T-helper 1 cell treated with Interleukin-12 subunit alpha and Interleukin-12 subunit beta and Interleukin-4 antibody, amounts not matched to agents 30 ng/mL and 1 ng/mL, for 36 hours (primary cell): ENCODE measurements around the gene MIGA1. TPM values are rescaled to one million over a fixed set of nuclear protein-coding genes. Genes with fewer than 3 reads are reported as not detected.
"Not testable (repeated sequence)": the region's sequence is repeated elsewhere in the genome, so short reads cannot be mapped to it uniquely, and the experiment has no call there.

ENCODE experiments used
- intact Hi-C: fragments of 100-400 bp; cut with micrococcal nuclease; formaldehyde crosslinking; loops from one replicate; pipeline ENCODE4 v1.15.1; 2024
- total RNA-seq: library from RNA; stranded (reverse); gene quantifications from 2 replicates; pipeline ENCODE4 v1.2.3, GENCODE V29; 2022

Gene MIGA1
- total RNA-seq, 1 donor from 2014 or later: 11.8 TPM

DNA sequence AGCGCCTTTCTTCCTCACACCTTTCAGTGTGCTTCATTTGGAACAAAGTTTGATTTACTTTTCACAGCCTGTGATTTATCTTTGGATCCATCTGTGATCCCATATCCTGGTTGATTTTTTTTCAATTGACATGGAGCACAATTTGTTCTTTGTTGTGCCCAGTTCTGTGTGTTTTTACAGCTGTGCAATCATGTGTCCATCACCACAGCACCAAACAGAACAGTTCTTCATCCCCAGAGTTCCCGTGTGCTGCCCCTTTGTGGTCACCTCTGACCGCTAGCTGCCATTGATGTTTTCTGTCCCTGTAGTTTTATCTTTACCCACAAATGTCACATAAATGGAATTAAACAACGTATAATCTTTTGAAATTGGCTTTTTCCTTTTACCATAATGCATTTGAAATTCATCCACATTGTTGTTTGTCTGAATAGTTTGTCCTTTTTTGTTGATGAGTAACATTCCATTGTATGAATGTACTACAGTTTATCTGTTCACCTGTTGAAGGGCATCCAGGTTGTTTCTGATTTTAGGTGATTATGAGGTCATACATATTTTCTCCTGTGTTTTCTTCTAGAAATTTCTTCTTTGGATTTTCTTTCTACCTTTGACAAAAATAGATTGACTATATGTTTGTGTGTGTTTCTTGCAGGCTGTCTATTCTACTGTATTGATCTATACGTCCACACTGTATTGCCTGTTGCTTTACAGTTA lies 17.4 kb downstream of the MIGA1 start:
- intact Hi-C loops: no loop called here

DNA sequence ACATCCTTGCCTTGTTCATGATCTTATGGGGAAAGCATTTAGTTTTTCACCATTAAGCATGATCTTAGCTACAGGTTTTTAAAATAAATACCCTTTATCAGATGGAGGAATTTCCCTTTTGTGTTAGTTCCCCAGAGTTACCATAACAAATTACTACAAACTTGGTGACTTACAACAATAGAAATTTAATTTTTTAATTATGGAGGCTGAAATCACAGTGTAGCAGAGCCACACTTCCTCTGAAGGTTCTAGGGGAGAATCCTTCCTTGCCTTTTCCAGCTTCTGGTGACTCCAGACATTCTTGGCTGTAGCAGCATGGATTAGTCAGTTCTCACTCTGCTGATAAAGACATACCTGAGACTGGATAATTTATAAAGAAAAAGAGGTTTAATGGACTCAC lies 18.5 kb downstream of the MIGA1 start:
- intact Hi-C loops: loop anchor here (1.0 kb wide), 1 partner anchor 40 kb away; no protein-coding TSS in a partner anchor

DNA sequence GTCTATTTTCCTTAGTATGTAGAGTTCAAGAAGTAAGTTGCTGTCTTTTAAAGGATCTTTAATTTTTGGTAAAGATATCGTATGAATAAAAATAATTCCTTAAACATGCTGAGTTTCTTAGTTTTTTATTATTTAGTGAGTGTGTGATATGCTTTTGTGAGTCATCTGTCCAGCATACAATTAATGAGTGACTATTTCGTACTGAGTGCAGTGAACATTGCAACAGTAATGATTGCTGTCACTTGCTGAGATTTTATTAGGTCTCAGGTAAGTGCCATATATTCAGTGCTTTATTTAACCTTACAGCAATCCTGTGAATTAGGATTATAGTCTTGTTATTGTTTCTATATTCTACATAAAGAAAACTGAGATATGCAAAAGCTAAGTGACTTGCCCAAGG lies 22.6 kb downstream of the MIGA1 start:
- intact Hi-C loops: no loop called here

DNA sequence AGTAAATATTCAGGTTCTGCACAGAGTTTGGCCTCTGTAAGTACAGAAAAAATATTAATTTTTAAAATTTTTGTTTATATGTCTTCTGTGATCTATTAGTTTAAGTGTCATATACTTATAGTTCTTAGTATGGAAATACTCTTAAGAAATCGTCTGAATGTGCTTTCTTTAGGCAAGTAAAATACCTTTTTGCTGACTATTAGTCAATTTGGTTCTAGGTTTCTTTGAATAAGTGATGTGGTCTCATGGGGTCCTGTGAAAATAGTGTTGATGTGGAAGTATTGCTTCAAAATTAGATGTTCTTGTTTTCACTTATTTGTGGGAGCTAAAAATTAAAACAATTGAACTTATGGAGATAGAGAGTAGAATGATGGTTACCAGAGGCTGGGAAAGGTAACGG lies 23.9 kb downstream of the MIGA1 start:
- intact Hi-C loops: no loop called here

DNA sequence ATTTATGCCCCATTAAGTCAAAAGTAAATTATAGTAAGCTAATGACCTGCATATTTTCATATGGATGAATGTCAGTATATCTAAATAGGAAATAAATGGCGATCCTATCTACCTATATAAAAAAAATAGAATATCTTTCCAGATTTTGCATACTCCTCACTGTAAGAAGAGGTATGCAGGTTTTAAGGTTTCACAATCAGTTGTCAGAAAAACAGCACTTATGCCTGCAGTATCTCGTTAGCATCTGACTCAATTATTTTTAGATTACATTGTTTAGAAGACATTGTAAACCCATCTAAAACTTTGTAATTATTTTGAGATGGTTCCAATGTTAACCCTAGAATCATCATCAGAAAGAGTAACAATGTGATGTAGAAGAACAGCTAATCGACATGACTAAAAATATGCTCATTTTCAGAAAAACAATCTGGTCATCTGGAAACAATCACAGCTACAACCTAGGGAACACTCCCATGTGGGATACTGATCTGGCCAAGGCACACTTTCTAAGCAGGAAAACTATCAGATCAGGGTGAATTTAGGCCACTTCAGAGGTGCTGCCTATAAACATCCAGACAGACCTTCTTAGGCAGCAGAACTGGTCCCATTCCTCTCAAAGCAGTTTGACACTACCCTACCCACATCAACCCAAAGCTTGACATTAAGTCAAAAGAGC lies 30.5 kb downstream of the MIGA1 start:
- intact Hi-C loops: not testable (repeated sequence)

DNA sequence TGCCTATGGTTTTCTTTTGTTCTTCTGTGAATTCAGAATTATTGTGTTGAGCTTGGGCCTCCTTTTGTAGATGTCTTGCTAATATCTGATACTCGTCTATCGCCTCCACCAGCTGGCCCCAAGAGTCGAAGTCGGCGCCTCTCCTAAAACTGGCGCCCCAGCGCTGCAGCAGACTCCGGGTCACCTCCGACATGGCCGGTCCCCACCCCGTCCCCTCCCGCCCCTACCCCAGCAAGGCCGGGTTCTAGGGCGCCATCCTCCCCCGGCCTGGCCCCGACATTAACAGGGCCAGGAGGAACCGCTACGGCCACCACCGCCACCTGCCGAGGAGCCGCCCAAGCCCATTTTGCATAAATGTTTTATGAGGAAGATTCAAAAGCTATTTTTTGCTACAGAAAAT lies 32.1 kb downstream of the MIGA1 start:
- intact Hi-C loops: not testable (repeated sequence)

DNA sequence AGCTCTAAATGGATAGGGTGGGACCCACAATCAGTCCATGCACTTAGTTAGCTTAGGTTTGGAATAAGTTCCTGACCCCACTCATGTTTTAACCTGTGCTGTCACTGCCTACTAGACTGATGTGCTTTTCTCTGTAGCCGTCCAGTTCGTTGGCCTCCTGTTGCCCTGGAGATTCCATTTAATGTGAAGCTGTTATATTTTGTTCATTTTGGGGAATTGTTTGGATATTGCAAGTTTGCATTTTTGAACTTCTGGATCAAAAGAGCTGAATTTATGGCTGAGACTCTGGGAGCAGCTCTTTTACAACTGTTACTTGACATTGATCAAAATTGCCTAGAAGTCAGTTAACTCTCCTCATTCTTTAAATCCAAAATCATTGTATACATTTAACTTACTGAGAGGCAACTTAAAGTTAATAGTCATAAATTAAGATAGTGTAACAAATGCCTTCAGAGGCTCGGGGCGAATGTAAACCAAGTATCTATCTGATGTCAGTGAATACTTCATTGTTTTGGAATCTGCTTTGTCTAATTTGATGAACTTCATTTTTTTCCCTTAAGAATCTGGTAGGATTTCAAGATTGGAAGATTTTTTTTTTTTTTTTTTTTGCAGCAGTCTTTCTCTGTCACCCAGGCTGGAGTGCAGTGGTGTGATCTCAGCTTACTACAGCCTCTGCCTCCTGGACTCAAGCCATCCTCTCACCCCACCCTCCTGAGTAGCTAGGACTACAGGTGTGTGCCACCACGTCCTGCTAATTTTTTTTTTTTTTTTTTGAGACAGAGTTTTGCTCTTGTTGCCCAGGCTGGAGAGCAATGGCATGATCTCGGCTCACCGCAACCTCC lies 38.1 kb downstream of the MIGA1 start:
- intact Hi-C loops: no loop called here

DNA sequence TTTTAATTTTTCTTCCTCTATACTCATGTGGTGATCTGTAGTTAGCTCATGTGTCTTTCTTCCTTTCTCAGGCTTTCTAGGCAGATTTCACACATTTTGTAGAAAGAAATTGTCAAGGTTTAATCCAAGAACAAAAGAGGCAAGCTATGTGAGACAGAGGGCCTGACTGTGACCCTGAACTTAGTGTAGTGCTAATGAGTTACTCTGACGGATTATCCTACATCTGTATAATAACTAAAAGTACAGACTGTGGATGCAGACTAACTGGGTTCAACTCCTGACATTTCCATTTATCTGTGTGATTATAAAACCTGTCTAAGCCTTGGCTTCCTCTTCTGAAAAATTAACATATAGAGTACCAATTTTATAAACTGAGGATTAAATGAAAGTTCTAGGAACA lies 40.7 kb downstream of the MIGA1 start:
- intact Hi-C loops: no loop called here

DNA sequence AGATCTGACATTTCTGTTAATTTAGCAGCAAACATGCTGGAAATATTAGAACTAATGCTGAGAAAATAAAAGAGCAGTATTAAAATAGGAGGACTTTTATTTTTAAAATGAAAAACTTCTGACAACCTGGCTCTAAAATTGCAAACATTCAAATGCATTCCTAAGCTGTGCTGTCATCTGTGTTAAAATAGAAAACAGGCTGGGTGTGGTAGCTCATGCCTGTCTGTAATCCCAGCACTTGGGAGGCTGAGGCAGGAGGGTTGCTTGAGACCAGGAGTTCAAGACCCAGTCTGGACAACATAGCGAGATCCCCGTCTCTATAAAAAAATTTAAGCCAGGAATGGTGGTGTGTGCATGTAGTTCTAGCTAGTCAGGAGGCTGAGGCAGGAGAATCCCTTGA lies 44.6 kb downstream of the MIGA1 start:
- intact Hi-C loops: no loop called here

DNA sequence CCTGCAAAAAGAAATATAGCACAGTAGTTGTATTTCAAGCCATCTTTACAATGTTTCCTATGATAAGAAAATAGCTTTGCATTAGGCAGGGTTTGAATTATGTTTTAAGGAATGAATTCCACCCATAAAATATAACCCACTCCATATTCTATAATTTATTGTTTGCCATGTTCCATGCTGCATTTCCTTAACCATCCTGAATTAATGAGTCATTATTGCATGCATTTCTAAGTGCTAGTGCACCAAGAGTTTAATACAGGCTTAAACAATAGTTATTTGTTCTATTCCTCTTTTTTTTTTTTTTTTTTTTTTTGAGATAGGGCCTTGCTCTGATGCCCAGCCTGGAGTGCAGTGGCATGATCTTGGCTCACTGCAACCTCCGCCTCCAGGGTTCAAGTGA lies 45.2 kb downstream of the MIGA1 start:
- intact Hi-C loops: loop anchor here (1.0 kb wide), 1 partner anchor 290 kb away; no protein-coding TSS in a partner anchor

DNA sequence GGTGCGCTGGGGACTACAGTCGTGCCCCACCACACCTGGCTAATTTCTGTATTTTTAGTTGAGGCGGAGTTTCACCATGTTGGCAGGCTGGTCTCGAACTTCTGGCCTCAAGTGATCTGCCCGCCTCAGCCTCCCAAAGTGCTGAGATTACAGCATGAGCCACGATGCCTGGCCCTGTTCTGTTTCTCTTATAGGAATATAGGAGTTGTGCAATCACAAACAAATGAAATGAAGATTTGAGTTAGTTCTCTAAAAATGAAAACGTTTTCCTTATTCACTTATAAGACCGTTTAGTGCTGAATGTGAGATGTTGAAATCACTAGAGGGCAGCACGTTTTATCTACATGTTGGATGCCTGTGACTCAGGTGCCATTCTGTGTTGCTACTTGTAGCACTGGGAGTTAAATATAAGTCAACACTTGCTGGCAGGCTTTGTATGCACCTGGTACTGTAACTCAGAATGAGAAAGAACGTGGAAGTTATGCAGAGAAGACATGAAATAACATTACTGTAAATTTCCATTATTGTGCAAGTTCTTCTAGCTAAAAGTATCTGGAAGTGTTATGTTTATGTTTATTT lies 45.8 kb downstream of the MIGA1 start:
- intact Hi-C loops: loop anchor here (1.0 kb wide), 1 partner anchor 289 kb away; no protein-coding TSS in a partner anchor

DNA sequence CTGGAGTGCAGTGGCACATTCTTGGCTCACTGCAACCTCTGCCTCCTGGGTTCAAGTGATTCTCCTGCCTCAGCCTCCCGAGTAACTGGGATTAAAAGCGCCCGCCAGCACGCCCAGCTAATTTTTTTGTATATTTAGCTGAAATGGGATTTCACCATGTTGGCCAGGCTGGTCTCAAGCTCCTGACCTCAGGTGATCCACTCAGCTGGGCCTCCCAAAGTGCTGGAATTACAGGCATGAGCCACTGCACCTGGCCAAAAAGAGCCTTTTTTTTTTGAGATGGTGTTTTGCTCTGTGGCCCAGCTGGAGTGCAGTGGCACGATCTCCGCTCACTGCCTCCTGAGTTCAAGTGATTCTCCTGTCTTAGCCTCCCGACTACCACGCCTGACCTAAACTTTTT lies 47.4 kb downstream of the MIGA1 start:
- intact Hi-C loops: not testable (repeated sequence)

DNA sequence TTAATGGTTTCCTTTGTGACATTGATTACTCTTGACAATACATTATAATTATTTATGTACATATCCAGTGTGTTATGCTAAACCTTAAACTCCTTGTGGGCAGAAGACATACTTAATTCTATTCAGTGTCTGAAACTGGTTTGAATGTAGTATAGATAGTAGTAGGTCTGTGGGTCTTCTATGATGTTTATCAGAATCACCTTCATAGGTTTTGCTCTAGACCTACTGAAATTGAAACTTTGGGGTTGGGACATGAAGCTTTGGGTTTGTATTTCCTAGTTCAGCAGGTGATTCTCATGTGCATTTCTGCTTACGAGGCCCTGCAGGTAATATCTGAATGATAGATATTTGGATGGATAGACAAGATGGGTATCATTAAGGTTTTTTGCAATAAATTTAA lies 48.6 kb downstream of the MIGA1 start:
- intact Hi-C loops: no loop called here

DNA sequence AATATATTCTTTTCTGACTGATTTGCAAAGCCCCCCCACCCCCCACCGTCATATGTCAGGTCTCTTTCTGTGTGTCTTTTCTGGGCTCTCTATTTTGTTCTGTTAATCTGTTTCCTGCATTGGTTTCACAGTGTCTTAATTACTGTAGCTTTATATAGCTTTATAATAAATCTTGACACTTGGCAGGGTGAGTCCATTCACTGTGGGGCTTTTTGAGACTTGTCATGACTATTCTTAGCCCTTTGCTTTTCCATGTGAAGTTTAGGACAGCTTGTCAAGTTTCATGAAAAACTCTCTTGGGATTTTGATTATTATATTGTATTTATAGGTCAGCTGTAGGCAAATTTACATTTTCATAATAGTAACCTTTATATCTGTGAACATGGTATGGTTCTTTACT lies 50.4 kb downstream of the MIGA1 start:
- intact Hi-C loops: no loop called here

DNA sequence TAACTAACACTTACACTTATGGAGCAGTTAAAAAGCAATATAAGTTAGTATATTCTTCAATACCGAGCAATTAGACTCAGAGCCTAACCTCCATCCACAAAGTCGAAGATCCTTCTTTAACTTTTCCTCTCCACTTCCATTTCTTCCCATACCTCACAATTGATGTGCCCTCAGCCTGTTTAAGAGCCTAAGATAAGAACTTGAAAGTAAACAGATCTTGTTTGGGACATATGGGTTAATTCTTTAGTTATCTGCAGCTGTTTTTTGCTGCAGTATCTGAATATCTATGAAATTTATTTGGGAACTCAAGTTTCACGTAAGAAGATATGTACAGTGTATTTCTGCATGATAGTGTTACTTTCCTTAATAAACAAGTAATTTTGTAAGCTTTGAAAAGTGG lies 51.5 kb downstream of the MIGA1 start:
- intact Hi-C loops: no loop called here

DNA sequence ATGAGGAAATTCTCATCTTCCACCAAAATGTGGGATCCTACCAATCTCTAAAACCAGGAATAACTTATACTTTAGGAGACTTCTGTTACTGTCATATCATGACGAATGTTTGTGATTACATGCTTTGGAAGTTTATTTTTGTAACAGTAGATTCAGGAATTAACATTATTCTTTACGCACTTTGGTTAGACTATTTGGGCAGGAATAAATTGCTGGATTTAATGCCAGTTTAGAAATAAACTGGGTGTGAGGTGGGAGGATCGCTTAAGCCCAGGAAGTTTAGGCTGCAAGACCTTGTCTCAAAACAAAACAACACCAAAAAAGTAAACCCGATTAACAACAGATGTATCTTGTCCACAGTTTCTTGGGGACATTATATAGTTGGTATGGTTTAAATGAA lies 52.1 kb downstream of the MIGA1 start:
- intact Hi-C loops: no loop called here

DNA sequence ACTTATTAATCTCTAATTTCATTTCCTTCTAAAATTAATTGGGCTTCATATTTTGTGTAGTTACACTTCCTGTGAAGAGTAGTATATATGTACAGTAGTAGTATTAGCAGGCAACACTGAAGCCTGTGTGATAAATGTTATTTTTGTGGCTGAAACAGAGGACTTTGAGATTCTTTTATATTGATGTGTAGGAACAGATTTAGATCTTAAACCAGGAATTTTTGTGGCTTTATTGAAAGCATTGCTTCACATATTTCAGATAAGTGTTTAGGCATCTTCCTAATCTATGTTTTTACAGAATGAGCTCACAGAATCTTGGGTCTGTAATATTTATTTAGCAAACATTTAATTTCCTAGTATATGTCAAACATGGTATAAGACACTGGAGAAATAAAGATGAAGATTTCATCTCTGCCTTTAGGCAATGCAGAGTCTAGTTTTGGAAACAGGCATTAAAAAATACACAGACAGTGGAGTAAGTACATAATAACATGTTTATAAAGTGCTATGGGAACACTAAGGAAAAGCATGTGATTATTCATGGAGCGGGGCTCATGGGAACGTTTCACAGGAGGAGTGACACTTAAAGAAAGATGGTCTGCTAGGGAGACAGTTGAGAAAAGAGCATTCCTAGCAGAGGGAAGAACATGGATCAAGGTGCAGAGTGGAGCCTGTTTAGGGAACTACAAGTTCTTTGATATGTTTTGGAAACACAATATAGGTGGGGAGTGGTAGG lies 52.7 kb downstream of the MIGA1 start:
- intact Hi-C loops: no loop called here

DNA sequence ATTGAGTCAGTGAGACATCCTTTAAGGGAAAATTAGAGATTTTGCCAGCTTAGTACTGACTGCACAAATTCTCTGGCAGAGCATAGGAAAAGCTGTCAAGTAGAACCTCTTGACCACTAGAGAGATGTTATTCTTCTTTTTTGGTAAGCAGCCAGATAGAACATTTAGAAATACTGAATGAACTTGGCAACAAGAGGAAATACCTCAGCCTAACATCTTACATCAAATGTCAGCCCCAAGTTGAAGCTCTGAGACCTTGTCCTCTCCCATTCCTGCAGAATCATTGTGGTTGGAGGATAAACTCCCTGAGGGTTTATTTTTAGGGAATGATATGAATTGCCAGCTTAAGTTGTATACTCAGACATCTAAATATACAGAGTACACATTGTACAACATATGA lies 53.5 kb downstream of the MIGA1 start:
- intact Hi-C loops: no loop called here

DNA sequence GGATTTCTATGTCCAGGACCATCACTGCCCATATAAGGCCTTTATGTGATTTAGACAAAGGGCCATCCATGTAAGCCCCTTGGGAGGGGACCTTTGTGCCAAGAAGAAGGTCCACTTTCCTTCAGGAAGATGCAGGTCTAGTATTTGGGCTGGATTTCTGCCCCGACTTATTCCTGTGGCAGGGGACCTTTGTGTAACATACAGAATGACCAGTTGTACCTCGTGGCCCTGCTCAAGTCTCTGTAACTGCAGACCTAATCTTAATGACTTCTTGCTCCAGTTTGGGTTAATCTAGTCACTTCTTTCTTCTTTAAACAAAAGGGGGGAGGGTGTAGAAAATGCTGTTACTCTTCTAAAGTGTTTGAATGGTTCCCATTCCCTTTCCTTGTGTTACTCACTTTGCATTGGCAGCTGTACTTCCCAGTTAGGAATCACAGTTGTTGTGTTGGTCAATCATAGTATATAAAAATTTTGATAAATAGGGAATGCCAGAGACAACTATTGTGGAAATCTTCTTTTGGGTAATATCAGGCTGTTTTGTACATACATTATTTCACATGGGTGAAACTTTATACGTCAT lies 54.2 kb downstream of the MIGA1 start:
- intact Hi-C loops: no loop called here

DNA sequence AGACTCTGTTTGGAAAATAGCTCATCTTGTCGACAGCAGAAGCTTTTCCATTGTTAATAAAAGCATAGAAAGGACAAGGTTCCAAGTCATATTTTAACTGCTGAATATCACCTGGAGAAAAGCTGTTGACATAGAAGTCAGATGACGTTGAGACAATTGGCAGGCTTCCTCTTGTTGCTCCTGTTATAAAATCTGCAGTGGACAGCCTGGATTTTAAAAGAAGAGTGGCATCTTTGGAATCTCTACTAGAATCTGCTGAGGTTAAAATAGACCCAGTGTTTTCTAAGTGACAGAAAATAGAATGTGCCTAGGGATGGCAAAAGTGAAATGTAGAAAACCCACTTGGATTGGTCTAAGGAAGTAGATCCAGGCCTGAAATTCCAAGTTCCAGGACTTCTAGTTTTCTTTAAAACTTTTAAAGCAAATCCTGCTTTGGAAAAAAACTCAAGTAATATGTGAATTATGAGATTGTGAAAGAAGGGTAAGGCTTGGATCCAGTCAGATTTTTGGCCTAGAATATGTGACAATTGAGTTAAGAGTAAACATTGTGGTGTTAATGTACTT lies 55.4 kb downstream of the MIGA1 start:
- intact Hi-C loops: no loop called here
